Natural killer cell (primary cell): Measurements from ENCODE around the gene FOXD2. TPM values are rescaled to one million over a fixed set of nuclear protein-coding genes. Genes with fewer than 3 reads are reported as not detected.

Source experiments
- ATAC-seq, 3 donors: fragments of 150-1000 bp in 2 of 3; fragments of 200-7000 bp in 1 of 3; cut with Tn5 transposase; 1 replicate in 1 of 3; 2 replicates in 2 of 3; pipeline ENCODE4 v1.10.0; 2021; ENCODE audit warnings: mild to moderate bottlenecking in 2 of 3, moderate library complexity in 2 of 3
- DNase-seq, 2 donors: peaks; one replicate each; pipeline versions ENCODE4 v3.0.0 to v3.0.0-alpha.2; 2013 to 2021; ENCODE audit warnings: mixed read lengths in 1 of 2
- H3K27ac ChIP-seq: one replicate; pipeline ENCODE4 v1.5.1; 2013; ENCODE audit warnings: mild to moderate bottlenecking, low read length
- H3K27me3 ChIP-seq: one replicate; pipeline ENCODE4 v1.6.1; 2013; ENCODE audit warnings: low read length; ENCODE audit not compliant: control insufficient read depth, insufficient read depth
- H3K36me3 ChIP-seq: one replicate; pipeline ENCODE4 v1.6.1; 2013; ENCODE audit warnings: low read length; ENCODE audit not compliant: control insufficient read depth, insufficient read depth
- H3K4me1 ChIP-seq: one replicate; pipeline ENCODE4 v1.6.1; 2013; ENCODE audit warnings: low read length; ENCODE audit not compliant: control insufficient read depth, insufficient read depth
- H3K4me3 ChIP-seq: one replicate; pipeline ENCODE4 v1.5.1; 2013; ENCODE audit warnings: low read length
- H3K9me3 ChIP-seq: one replicate; pipeline ENCODE4 v1.6.1; 2013; ENCODE audit warnings: low read length; ENCODE audit not compliant: control insufficient read depth, insufficient read depth
- H3K27ac Mint-ChIP-seq, 2 donors: one replicate each; pipeline ENCODE4 v1.8.0; 2022; ENCODE audit warnings: mild to moderate bottlenecking in 2 of 2, mixed read lengths in 2 of 2, moderate library complexity in 1 of 2
- H3K27me3 Mint-ChIP-seq, 2 donors: one replicate each; pipeline ENCODE4 v1.8.0; 2022; ENCODE audit warnings: low read depth in 2 of 2, mixed read lengths in 2 of 2
- H3K36me3 Mint-ChIP-seq: one replicate; pipeline ENCODE4 v1.8.0; 2022; ENCODE audit warnings: mixed read lengths
- H3K4me1 Mint-ChIP-seq, 2 donors: one replicate each; pipeline ENCODE4 v1.8.0; 2022; ENCODE audit warnings: mixed read lengths in 2 of 2
- H3K4me3 Mint-ChIP-seq: one replicate; pipeline ENCODE4 v1.8.0; 2022; ENCODE audit warnings: mild to moderate bottlenecking, moderate library complexity, mixed read lengths
- H3K9me3 Mint-ChIP-seq, 2 donors: one replicate each; pipeline ENCODE4 v1.8.0; 2022; ENCODE audit warnings: mixed read lengths in 2 of 2
- WGBS: methylation state at CpG from one replicate; pipeline ENCODE4 v1.1.7; 2013; ENCODE audit warnings: missing lambda C conversion rate; ENCODE audit not compliant: insufficient coverage; 5-methylcytosine and 5-hydroxymethylcytosine counted together
- intact Hi-C: fragments of 100-400 bp; cut with micrococcal nuclease; formaldehyde crosslinking; loops from one replicate; pipeline ENCODE4 v1.14.2; 2022
- total RNA-seq, 4 donors: library from RNA; stranded (reverse); fragments of 120-200 nt in 1 of 4; gene quantifications; one replicate each; pipeline versions ENCODE4 v1.2.3 to v1.2.4, GENCODE V29; 2013 to 2022
- TF ChIP-seq, protein P1 (sequence below): fragments of 200-600 bp; IDR thresholded peaks from one replicate; pipeline ENCODE4 v1.8.0; 2022; ENCODE audit warnings: antibody characterized with exemption

The FOXD2 gene
- total RNA-seq, 3 donors from 2014 or later (not counting 1 experiment from before 2014, with no cell fraction given) = 0.49 to 1.4 (median 1.1) TPM

DNA sequence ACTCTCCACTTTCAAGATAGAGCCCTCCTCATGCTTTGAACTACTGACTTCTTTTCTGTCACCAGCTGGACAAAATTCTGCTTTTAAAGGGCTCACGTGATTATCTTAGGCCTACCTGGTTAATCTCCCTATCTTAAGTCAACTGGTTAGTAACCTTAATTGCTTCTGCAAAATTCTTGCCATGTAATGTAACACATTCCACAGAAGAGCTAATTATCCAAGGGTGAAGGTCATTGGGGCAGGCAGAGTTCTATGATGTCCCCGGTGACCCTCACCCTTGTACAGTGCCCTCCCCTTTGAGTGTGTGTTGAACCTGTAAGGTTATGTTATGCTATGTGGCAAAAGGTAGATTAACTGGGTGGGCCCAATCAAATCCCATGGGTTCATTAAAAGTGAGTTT, 47.0 kb upstream of the FOXD2 start:
- H3K36me3 Mint-ChIP-seq = no peaks in the 10 kb centered on the region
- DNase-seq = no peak
- TF ChIP-seq, protein P1, sequence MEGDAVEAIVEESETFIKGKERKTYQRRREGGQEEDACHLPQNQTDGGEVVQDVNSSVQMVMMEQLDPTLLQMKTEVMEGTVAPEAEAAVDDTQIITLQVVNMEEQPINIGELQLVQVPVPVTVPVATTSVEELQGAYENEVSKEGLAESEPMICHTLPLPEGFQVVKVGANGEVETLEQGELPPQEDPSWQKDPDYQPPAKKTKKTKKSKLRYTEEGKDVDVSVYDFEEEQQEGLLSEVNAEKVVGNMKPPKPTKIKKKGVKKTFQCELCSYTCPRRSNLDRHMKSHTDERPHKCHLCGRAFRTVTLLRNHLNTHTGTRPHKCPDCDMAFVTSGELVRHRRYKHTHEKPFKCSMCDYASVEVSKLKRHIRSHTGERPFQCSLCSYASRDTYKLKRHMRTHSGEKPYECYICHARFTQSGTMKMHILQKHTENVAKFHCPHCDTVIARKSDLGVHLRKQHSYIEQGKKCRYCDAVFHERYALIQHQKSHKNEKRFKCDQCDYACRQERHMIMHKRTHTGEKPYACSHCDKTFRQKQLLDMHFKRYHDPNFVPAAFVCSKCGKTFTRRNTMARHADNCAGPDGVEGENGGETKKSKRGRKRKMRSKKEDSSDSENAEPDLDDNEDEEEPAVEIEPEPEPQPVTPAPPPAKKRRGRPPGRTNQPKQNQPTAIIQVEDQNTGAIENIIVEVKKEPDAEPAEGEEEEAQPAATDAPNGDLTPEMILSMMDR = no peak
- Histone ChIP-seq H3K9me3 (no peaks in the 10 kb centered on the region), H3K27me3 (no peaks in the 10 kb centered on the region), H3K27ac (no peak overlapping the region), H3K4me3 (no peak overlapping the region), H3K4me1 (no peaks in the 10 kb centered on the region), H3K36me3 (no peaks in the 10 kb centered on the region)
- no peak overlapping the region for H3K4me3 Mint-ChIP-seq
- 70% methylated on average over 2 of the region's 2 CpGs for WGBS
- H3K27ac Mint-ChIP-seq = no peak overlapping the region
- ATAC-seq = no peak
- H3K9me3 Mint-ChIP-seq = no peaks in the 10 kb centered on the region
- peaks cover 5 to 7% of the 10 kb centered on the region in 2 donors for H3K27me3 Mint-ChIP-seq
- intact Hi-C loops = no loop called here
- H3K4me1 Mint-ChIP-seq = no peaks in the 10 kb centered on the region

DNA sequence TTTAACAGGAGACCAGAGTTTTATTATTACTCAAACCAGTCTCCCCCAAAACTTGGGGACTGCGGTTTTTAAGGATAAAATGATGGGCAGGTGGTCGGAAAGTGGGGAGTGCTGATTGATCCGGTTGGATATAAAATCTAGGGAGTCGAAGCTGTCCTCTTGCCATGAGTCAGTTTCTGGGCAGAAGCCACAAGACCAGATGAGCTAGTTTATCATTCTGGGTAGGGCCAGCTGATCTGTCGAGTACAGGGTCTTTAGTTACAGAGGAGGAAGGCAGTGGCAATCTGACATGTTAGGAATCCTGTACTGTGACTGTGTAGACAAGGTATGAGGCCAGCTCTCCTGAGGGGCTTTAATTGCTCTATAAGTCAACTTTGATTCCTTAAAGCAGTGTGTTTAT, 44.7 kb upstream of the FOXD2 start:
- Histone ChIP-seq H3K4me3 (no peak overlapping the region), H3K9me3 (no peaks in the 10 kb centered on the region), H3K27me3 (no peaks in the 10 kb centered on the region), H3K36me3 (no peaks in the 10 kb centered on the region), H3K27ac (no peak overlapping the region), H3K4me1 (no peaks in the 10 kb centered on the region)
- H3K36me3 Mint-ChIP-seq = no peaks in the 10 kb centered on the region
- peaks cover 5 to 10% of the 10 kb centered on the region in 2 donors for H3K27me3 Mint-ChIP-seq
- TF ChIP-seq, protein P1 = no peak
- DNase-seq = no peak
- no peaks in the 10 kb centered on the region for H3K4me1 Mint-ChIP-seq
- H3K4me3 Mint-ChIP-seq = no peak overlapping the region
- H3K9me3 Mint-ChIP-seq = no peaks in the 10 kb centered on the region
- ATAC-seq = no peak
- H3K27ac Mint-ChIP-seq = no peak overlapping the region
- WGBS = 88% methylated on average over 5 of the region's 5 CpGs
- intact Hi-C loops = no loop called here

DNA sequence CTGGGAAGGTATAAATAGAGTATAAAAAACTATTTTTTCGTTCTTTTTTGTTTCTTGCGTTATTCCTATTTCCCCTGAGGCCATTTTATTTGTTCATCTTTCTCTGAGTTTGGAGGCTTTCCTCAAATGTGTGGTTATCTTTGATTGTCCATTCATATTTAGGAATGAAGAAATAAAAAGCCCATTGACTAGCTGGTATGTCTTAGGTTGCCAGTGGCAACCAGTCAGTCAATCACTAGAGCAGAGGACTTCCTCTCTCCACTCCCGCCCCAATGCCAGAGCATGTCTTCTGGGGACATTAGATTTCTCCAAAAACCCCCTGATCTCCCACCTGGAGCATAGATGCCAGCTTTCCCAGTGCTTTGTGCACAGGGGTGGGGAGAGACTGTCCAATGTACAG, 42.4 kb upstream of the FOXD2 start:
- DNase-seq (no peak), ATAC-seq (no peak)
- Histone ChIP-seq H3K4me1 (no peaks in the 10 kb centered on the region), H3K4me3 (no peak overlapping the region), H3K27ac (no peak overlapping the region), H3K9me3 (no peaks in the 10 kb centered on the region), H3K27me3 (no peaks in the 10 kb centered on the region), H3K36me3 (no peaks in the 10 kb centered on the region)
- H3K27ac Mint-ChIP-seq = no peak overlapping the region
- H3K36me3 Mint-ChIP-seq = no peaks in the 10 kb centered on the region
- TF ChIP-seq, protein P1 = no peak
- H3K9me3 Mint-ChIP-seq = no peaks in the 10 kb centered on the region
- H3K27me3 Mint-ChIP-seq = peaks cover 5 to 10% of the 10 kb centered on the region in 2 donors
- intact Hi-C loops = no loop called here
- H3K4me1 Mint-ChIP-seq = no peaks in the 10 kb centered on the region
- no peak overlapping the region for H3K4me3 Mint-ChIP-seq
- WGBS = 94% methylated on average over 3 of the region's 3 CpGs

DNA sequence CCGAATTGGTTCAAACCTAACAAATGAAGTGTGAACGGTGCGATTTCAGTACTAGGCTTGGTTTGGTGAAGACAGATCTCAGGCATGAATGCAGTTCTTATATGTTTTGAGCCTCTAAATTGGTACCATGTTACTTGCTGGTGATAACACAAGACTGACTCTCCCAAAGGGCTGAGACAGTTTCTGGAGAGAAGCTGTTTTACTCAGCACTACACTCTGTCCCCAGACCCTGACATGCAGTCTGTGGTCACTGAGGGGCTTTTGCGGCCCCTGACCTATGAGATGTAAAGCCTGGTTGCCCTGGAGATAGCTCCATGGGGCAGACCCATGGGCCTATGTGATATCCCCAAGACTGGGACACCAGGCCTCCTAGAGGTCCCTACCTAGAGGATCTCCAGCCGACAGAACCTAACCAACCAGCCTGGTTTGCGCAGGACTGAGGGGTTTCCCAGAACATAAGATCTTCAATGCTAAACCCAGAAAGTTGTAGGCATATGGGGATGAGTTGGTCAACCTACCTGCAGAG, 41.1 kb upstream of the FOXD2 start:
- no peaks in the 10 kb centered on the region for H3K36me3 ChIP-seq
- no peaks in the 10 kb centered on the region for H3K9me3 ChIP-seq
- no peaks in the 10 kb centered on the region for H3K4me1 Mint-ChIP-seq
- TF ChIP-seq, protein P1 = no peak
- 86% methylated on average over 6 of the region's 6 CpGs for WGBS
- no peak overlapping the region for H3K4me3 Mint-ChIP-seq
- H3K9me3 Mint-ChIP-seq = no peaks in the 10 kb centered on the region
- intact Hi-C loops = no loop called here
- DNase-seq (no peak), ATAC-seq (no peak)
- H3K4me1 ChIP-seq = no peaks in the 10 kb centered on the region
- H3K4me3 ChIP-seq = no peak overlapping the region
- no peaks in the 10 kb centered on the region for H3K27me3 ChIP-seq
- H3K27ac Mint-ChIP-seq = no peak overlapping the region
- peaks cover 5 to 13% of the 10 kb centered on the region in 2 donors for H3K27me3 Mint-ChIP-seq
- H3K36me3 Mint-ChIP-seq = no peaks in the 10 kb centered on the region
- H3K27ac ChIP-seq = no peak overlapping the region
